Tibial artery (tissue), 4 donors: ENCODE data around the gene STXBP2.
"Not testable (repeated sequence)": the region's sequence is repeated elsewhere in the genome, so short reads cannot be mapped to it uniquely, and the experiment has no call there.

ENCODE experiments used
- DNase-seq, 2 donors: peaks; one replicate each; pipeline ENCODE4 v3.0.0-alpha.2; 2019
- H3K27ac ChIP-seq, 2 donors: fragments of 200-600 bp; sonication (generic) in 1 of 2; 1 replicate in 1 of 2; 2 replicates in 1 of 2; pipeline ENCODE4 v1.5.1; 2018 to 2019; ENCODE audit warnings: mild to moderate bottlenecking in 1 of 2
- H3K27me3 ChIP-seq, 2 donors: fragments of 200-600 bp; sonication (generic) in 1 of 2; one replicate each; pipeline versions ENCODE4 v1.5.1 to v1.6.0; 2016 to 2019
- H3K36me3 ChIP-seq, 3 donors: fragments of 200-600 bp; sonication (generic) in 2 of 3; one replicate each; pipeline ENCODE4 v1.5.1; 2016 to 2019; ENCODE audit warnings: mild to moderate bottlenecking in 2 of 3
- H3K4me1 ChIP-seq, 4 donors: fragments of 200-600 bp; sonication (generic) in 2 of 4; 1 replicate in 3 of 4; 2 replicates in 1 of 4; pipeline ENCODE4 v1.5.1; 2016 to 2019
- H3K4me3 ChIP-seq, 2 donors: fragments of 200-600 bp; sonication (generic) in 1 of 2; 1 replicate in 1 of 2; 2 replicates in 1 of 2; pipeline ENCODE4 v1.5.1; 2018 to 2019; ENCODE audit warnings: mild to moderate bottlenecking in 2 of 2
- H3K9me3 ChIP-seq, 3 donors: fragments of 200-600 bp; sonication (generic) in 1 of 3; one replicate each; pipeline ENCODE4 v1.5.1; 2016 to 2019
- intact Hi-C: fragments of 100-400 bp; cut with DNase I; formaldehyde crosslinking; loops from one replicate; pipeline ENCODE4 v1.15.0; 2023; ENCODE audit warnings: low total_unique reads
- TF ChIP-seq, protein P1 (sequence below), 2 experiments: fragments of 200-600 bp in 1 of 2; fragments of 450-650 bp in 1 of 2; IDR thresholded peaks; one replicate each; pipeline ENCODE4 v1.5.1; 2017 to 2019; ENCODE audit warnings: antibody characterized with exemption in 2 of 2, mild to moderate bottlenecking in 1 of 2, moderate library complexity in 1 of 2

STXBP2 gene

DNA sequence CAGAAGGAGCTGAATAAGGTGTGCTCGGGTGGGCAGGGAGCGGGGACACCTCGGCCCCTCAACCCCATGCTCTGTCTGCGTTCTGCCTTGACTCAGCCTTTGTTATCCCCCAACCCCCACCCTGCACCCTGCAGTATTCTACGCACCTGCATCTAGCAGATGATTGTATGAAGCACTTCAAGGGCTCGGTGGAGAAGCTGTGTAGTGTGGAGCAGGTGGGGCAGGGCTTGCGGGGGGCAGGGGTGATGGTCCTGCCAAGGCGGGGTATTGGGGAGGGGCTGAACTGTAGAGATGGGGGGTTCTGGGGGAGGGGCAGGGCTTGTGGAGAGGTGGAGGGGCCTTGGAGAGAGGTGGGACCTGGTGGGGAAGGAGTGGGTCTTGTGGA lies 6.1 kb downstream of the STXBP2 start:
- Histone ChIP-seq H3K9me3 (no peaks in the 10 kb centered on the region), H3K27me3 (peaks cover 0 to 63% of the 10 kb centered on the region in 2 donors), H3K27ac (no peak overlapping the region), H3K36me3 (peaks cover 0 to 31% (median 0%) of the 10 kb centered on the region in 3 donors), H3K4me1 (no peaks in the 10 kb centered on the region), H3K4me3 (no peak overlapping the region)
- DNase-seq, result no peak
- TF ChIP-seq, protein P1, sequence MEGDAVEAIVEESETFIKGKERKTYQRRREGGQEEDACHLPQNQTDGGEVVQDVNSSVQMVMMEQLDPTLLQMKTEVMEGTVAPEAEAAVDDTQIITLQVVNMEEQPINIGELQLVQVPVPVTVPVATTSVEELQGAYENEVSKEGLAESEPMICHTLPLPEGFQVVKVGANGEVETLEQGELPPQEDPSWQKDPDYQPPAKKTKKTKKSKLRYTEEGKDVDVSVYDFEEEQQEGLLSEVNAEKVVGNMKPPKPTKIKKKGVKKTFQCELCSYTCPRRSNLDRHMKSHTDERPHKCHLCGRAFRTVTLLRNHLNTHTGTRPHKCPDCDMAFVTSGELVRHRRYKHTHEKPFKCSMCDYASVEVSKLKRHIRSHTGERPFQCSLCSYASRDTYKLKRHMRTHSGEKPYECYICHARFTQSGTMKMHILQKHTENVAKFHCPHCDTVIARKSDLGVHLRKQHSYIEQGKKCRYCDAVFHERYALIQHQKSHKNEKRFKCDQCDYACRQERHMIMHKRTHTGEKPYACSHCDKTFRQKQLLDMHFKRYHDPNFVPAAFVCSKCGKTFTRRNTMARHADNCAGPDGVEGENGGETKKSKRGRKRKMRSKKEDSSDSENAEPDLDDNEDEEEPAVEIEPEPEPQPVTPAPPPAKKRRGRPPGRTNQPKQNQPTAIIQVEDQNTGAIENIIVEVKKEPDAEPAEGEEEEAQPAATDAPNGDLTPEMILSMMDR (IDR thresholded peaks at IDR 0.05), result no peak
- intact Hi-C loops, result loop anchor here (10.0 kb wide), 1 partner anchor 152 kb away; no protein-coding TSS in a partner anchor

DNA sequence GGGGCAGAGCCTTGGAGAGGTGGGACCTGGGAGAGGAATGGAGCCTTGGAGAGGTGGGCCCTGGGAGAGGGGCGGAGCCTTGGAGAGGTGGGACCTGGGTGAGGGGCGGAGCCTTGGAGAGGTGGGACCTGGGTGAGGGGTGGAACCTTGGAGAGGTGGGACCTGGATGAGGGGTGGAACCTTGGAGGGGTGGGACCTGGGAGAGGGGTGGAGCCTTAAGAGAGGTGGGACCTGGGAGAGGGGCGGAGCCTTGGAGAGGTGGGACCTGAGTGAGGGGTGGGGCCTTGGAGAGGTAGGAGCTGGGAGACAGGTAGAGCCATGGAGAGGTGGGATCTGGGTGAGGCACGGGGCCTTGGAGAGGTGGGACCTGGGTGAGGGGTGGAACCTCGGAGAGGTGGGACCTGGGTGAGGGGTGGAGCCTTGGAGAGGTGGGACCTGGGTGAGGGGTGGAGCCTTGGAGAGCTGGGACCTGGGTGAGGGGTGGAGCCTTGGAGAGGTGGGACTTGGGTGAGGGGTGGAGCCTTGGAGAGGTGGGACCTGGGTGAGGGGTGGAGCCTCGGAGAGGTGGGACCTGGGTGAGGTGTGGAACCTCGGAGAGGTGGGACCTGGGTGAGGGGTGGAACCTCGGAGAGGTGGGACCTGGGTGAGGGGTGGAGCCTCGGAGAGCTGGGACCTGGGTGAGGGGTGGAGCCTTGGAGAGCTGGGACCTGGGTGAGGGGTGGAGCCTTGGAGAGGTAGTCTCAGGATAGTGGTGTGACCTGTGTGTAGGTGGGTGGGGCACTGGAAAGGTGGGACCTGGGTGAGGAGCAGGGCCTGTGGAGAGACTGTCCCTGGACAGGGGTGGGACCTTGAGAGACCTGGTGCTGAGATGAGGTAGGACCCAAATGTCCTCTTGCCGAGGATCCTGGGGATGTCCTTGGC lies 7.0 kb downstream of the STXBP2 start:
- Histone ChIP-seq H3K36me3 (peaks cover 0 to 31% (median 0%) of the 10 kb centered on the region in 3 donors), H3K27me3 (peaks cover 0 to 60% of the 10 kb centered on the region in 2 donors)
- H3K4me1 ChIP-seq, H3K9me3 ChIP-seq, H3K4me3 ChIP-seq, DNase-seq, H3K27ac ChIP-seq: not testable (repeated sequence)
- intact Hi-C loops, result loop anchor here (10.0 kb wide), 1 partner anchor 151 kb away; no protein-coding TSS in a partner anchor

DNA sequence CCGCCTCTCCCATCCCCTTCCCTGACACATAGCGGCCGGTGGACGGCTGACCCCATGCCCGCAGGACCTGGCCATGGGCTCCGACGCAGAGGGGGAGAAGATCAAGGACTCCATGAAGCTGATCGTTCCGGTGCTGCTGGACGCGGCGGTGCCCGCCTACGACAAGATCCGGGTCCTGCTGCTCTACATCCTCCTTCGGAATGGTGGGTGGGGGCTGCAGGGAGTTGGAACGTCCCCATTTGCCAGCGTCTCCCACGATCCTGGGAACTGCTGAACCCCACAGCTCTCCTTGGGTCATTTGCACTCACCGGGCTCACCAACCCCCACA lies 7.6 kb downstream of the STXBP2 start:
- no peak overlapping the region for H3K4me3 ChIP-seq
- TF ChIP-seq, protein P1 (IDR thresholded peaks at IDR 0.05), result no peak
- no peak for DNase-seq
- H3K36me3 ChIP-seq, result peaks cover 0 to 31% (median 0%) of the 10 kb centered on the region in 3 donors
- H3K27ac ChIP-seq, result no peak overlapping the region
- no peaks in the 10 kb centered on the region for H3K9me3 ChIP-seq
- no peaks in the 10 kb centered on the region for H3K4me1 ChIP-seq
- peaks cover 0 to 60% of the 10 kb centered on the region in 2 donors for H3K27me3 ChIP-seq
- intact Hi-C loops, result loop anchor here (10.0 kb wide), 1 partner anchor 150 kb away; no protein-coding TSS in a partner anchor

DNA sequence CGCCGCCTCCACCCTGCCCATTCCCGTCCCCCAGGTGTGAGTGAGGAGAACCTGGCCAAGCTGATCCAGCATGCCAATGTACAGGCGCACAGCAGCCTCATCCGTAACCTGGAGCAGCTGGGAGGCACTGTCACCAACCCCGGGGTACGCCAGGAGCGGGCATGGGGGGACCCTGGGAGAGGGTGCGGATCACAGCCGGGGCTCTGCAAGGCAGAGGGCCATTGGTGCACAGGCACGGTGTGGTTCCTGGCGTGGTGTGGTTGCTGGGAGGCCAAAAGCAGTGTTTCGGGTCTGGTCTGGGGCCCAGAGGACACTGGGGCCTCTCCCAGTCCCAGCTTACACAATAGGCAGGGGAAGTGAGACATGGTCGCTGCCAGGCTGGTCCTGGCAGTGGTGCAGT lies 8.3 kb downstream of the STXBP2 start:
- no peak overlapping the region for H3K4me3 ChIP-seq
- no peak for DNase-seq
- H3K27me3 ChIP-seq, result peaks cover 0 to 61% of the 10 kb centered on the region in 2 donors
- H3K4me1 ChIP-seq, result no peaks in the 10 kb centered on the region
- H3K36me3 ChIP-seq, result peaks cover 0 to 31% (median 0%) of the 10 kb centered on the region in 3 donors
- H3K9me3 ChIP-seq, result no peaks in the 10 kb centered on the region
- intact Hi-C loops, result loop anchor here (10.0 kb wide), 1 partner anchor 150 kb away; no protein-coding TSS in a partner anchor
- H3K27ac ChIP-seq, result no peak overlapping the region
- TF ChIP-seq, protein P1 (IDR thresholded peaks at IDR 0.05), result no peak

DNA sequence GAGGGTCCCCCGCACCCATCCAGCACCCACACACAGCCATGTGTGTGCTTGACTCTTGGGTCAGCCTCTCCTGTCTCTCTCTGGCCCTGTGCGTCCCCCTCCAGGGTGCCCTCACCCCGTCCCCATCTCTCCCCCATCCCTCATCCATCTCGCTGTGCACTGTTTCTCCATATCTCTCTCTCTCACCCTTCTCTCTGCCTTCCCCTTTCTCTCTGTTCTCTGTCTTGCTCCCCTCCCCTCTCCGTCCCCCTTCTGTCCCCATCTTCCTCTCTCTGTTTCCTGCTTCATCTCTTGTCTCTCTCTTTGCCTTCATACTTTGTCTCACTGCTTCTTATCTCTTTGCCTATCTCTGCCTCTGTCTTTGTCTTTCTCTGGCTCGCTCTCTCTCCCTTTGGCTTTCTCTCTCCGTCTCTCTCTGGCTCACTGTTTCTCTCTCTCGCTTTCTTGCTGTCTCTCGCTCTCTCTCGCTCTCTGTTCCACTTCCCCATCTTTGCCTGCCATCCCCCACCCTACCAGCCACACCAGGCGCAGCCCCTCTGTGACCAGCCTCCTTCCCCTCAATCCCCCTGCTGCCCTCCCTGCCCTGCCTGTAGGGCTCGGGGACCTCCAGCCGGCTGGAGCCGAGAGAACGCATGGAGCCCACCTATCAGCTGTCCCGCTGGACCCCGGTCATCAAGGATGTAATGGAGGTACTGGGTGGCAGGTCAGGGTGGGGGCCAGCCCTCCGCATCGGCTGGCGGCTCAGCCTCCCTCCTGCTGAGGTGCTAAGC lies 8.9 kb downstream of the STXBP2 start:
- Histone ChIP-seq H3K36me3 (peaks cover 0 to 31% (median 0%) of the 10 kb centered on the region in 3 donors), H3K27me3 (peaks cover 0 to 68% of the 10 kb centered on the region in 2 donors), H3K9me3 (no peaks in the 10 kb centered on the region), H3K4me3 (no peak overlapping the region), H3K27ac (no peak overlapping the region), H3K4me1 (no peaks in the 10 kb centered on the region)
- intact Hi-C loops, result loop anchor here (10.0 kb wide), 1 partner anchor 149 kb away; no protein-coding TSS in a partner anchor
- TF ChIP-seq, protein P1 (IDR thresholded peaks at IDR 0.05), result no peak
- DNase-seq, result no peak

DNA sequence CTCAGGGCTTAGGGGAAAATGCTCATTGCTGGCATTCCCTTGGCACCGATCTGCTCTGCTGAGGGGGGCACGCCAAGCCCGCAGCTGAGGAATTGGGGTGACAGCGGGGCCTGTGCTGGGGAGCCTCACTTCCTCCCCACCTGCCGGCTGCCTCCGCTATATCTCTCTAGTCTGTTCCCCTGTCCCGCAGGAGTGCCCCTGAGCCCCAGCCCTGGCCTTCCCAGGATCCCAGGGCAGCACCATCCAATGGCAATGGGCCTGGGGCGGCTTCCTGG lies 9.5 kb downstream of the STXBP2 start:
- DNase-seq, result no peak
- Histone ChIP-seq H3K27me3 (peaks cover 0 to 73% of the 10 kb centered on the region in 2 donors), H3K9me3 (no peaks in the 10 kb centered on the region), H3K36me3 (peaks cover 0 to 31% (median 0%) of the 10 kb centered on the region in 3 donors), H3K4me3 (no peak overlapping the region), H3K4me1 (no peaks in the 10 kb centered on the region), H3K27ac (no peak overlapping the region)
- intact Hi-C loops, result loop anchor here (10.0 kb wide), 1 partner anchor 148 kb away; no protein-coding TSS in a partner anchor
- TF ChIP-seq, protein P1 (IDR thresholded peaks at IDR 0.05), result no peak
